A549 (cell line): ENCODE data around the gene PUM1.

Experiments used
- BHLHE40 ChIP-seq: IDR thresholded peaks from 2 replicates; pipeline ENCODE4 v1.6.1; 2012; ENCODE audit warnings: low read depth, low read length, inconsistent platforms
- CBX2 ChIP-seq: fragments of 200-600 bp; sonication (generic); IDR thresholded peaks from 2 replicates; pipeline ENCODE4 v1.6.1; 2016; ENCODE audit warnings: low read depth, mild to moderate bottlenecking, borderline replicate concordance
- EP300 ChIP-seq, 2 experiments: fragments of >200 bp; sonication (Bioruptor Twin); formaldehyde crosslinking; IDR thresholded peaks; 2 replicates in 1 of 2; 3 replicates in 1 of 2; pipeline ENCODE4 v1.6.1; 2016 to 2017
- HMGXB4 ChIP-seq: fragments of 250-450 bp; sonication (Bioruptor Pico); IDR thresholded peaks from 2 replicates; pipeline ENCODE4 v1.5.0; 2021; ENCODE audit warnings: mild to moderate bottlenecking, moderate library complexity, borderline replicate concordance
- MAFK ChIP-seq: fragments of 450-650 bp; IDR thresholded peaks from 2 replicates; pipeline ENCODE4 v1.6.1; 2014; ENCODE audit not compliant: partially characterized antibody
- PBX3 ChIP-seq: IDR thresholded peaks from 2 replicates; pipeline ENCODE4 v1.6.1; 2012
- POLR2A ChIP-seq: IDR thresholded peaks from 2 replicates; pipeline ENCODE4 v1.6.1; 2012; ENCODE audit warnings: mild to moderate bottlenecking, low read length
- SMC3 ChIP-seq: fragments of >200 bp; sonication (Bioruptor Twin); formaldehyde crosslinking; IDR thresholded peaks from 3 replicates; pipeline ENCODE4 v1.6.1; 2018; ENCODE audit warnings: inconsistent platforms
- ZC3H11A ChIP-seq: fragments of 450-650 bp; IDR thresholded peaks from 2 replicates; pipeline ENCODE4 v1.6.1; 2014; ENCODE audit warnings: antibody characterized with exemption, mild to moderate bottlenecking
- TF ChIP-seq, protein P1 (sequence below): fragments of >200 bp; sonication (Bioruptor Twin); formaldehyde crosslinking; IDR thresholded peaks from 3 replicates; pipeline ENCODE4 v1.5.1; 2016

DNA sequence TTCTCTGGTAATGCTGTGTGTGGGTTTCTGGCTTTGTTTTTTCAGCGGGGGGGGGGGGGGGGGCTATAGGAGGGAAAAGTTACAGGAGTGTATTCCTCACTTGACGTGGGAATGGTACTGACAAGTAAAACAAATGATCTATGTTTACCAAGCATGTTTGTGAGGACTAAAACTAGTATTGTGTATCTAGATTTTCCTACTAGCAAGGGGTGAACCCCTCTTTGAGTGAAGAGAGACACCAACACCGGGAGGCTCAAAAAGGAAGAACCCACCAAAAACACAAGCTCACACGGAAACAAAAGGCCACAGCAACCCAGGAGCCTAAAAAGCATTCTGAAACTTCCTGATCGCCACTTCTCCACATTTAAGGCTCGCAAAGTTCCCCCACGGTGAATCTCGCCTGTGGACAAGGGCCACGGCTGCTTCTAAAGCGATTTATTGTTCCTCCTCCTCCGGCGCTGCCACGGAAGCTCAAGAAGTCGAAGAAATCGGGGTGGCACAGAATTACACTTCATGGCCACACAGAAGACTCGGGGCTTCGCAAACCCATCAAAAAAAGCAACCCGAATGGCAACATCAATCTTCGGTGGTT is 703 bp downstream of the PUM1 start:
- TF ChIP-seq, protein P1, sequence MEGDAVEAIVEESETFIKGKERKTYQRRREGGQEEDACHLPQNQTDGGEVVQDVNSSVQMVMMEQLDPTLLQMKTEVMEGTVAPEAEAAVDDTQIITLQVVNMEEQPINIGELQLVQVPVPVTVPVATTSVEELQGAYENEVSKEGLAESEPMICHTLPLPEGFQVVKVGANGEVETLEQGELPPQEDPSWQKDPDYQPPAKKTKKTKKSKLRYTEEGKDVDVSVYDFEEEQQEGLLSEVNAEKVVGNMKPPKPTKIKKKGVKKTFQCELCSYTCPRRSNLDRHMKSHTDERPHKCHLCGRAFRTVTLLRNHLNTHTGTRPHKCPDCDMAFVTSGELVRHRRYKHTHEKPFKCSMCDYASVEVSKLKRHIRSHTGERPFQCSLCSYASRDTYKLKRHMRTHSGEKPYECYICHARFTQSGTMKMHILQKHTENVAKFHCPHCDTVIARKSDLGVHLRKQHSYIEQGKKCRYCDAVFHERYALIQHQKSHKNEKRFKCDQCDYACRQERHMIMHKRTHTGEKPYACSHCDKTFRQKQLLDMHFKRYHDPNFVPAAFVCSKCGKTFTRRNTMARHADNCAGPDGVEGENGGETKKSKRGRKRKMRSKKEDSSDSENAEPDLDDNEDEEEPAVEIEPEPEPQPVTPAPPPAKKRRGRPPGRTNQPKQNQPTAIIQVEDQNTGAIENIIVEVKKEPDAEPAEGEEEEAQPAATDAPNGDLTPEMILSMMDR, result no peak
- TF ChIP-seq POLR2A (no peak), CBX2 (no peak), SMC3 (no peak), BHLHE40 (no peak), PBX3 (no peak), MAFK (no peak), HMGXB4 (CRISPR knock-in tag) (no peak), ZC3H11A (no peak), EP300 (IDR thresholded peaks at IDR 0.05) (no peak)
